ENCODE results near the gene MBD5.

The MBD5 gene

DNA sequence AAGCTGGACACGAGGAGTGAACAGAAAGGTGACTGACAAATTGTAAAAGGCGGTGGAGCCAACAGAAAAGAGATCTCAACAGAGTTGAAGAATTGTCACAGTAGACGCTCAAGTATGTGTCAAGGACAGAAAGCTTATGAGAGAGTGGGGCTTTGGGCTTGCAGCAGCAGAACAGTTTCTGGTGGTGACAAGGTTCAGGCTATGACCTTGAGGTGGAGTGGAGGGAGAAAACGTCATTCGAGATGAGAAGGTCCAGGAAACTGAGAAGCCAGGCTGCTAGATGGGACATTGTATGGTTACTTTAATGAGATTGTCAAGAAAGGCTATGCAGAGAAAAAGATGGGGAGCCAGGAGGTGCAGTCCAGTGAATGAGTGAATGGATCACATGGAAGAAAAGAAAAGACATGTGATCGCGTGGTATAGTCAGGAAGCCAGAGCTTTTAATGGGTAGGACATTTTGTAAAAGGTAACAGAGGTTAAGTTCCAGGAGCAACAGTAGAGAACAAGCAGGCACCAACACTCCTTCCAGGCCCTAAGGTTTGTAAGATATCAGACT, 532.5 kb downstream of the MBD5 start:
- H3K27me3 ChIP-seq (ENCODE audit: control insufficient read depth, insufficient read depth, low read length) = no peaks in the 10 kb centered on the region
- no peaks in the 10 kb centered on the region for H3K4me1 ChIP-seq
- H3K27ac ChIP-seq = no peak overlapping the region
- no peaks in the 10 kb centered on the region for H3K9me3 ChIP-seq (ENCODE audit: control insufficient read depth, low read length)
- H3K4me3 ChIP-seq (ENCODE audit: low read depth, low read length) = no peak overlapping the region
- no peaks in the 10 kb centered on the region for H3K36me3 ChIP-seq (ENCODE audit: control insufficient read depth, insufficient read depth, low read length)
- TF ChIP-seq CTCF (IDR thresholded peaks at IDR 0.05) = no peak
- no peaks in the 10 kb centered on the region for H3K79me2 ChIP-seq
- H3K4me2 ChIP-seq (ENCODE audit: low read length) = no peak overlapping the region
- H2AFZ ChIP-seq = no peak overlapping the region
- H3K9ac ChIP-seq = no peak overlapping the region

GRCh38 chr2:148554459-148555247, 533.8 kb downstream of the MBD5 start:
- Histone ChIP-seq H3K4me1 (no peaks in the 10 kb centered on the region), H3K36me3 (ENCODE audit: control insufficient read depth, insufficient read depth, low read length) (no peaks in the 10 kb centered on the region), H2AFZ (no peak overlapping the region), H3K9ac (no peak overlapping the region), H3K9me3 (ENCODE audit: control insufficient read depth, low read length) (no peaks in the 10 kb centered on the region), H3K4me2 (ENCODE audit: low read length) (no peak overlapping the region), H3K27ac (no peak overlapping the region), H3K4me3 (ENCODE audit: low read depth, low read length) (no peak overlapping the region), H3K27me3 (ENCODE audit: control insufficient read depth, insufficient read depth, low read length) (no peaks in the 10 kb centered on the region), H3K79me2 (no peaks in the 10 kb centered on the region)
- no peak for TF ChIP-seq CTCF (IDR thresholded peaks at IDR 0.05)

DNA sequence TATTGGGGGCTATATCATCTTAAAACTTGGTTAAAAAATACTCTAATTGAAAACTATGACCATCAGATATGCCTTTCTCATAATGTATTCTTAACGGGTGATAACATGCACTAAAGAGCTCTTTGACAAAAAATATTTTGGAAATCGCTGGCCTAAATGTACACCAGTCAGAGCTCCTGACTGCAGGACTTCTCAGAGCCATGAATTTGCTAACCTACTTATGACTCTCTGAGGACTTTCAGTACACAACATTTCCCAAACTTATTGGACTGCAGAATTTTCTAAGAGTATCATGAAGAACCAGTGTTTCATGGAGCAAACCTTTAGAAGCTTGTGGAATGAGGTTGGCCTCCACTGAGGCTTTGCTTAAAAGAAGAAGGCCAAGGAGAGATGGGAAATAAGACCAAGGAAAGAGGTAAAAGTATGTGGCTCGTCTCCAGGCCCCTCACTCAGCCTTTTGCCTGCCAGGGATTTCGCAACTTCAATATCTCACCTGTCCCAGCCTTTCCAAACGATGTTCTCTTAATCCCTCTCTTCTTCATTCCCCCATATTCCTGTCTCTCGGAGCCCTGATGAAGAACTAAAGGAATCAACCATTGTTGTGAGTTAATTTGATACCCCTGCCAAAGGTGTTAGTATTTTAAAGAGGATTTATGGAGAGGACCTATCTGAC, 534.9 kb downstream of the MBD5 start:
- Histone ChIP-seq H3K9me3 (ENCODE audit: control insufficient read depth, low read length) (no peaks in the 10 kb centered on the region), H3K36me3 (ENCODE audit: control insufficient read depth, insufficient read depth, low read length) (no peaks in the 10 kb centered on the region), H3K9ac (no peak overlapping the region), H3K79me2 (no peaks in the 10 kb centered on the region), H2AFZ (no peak overlapping the region), H3K4me1 (no peaks in the 10 kb centered on the region), H3K27ac (no peak overlapping the region), H3K27me3 (ENCODE audit: control insufficient read depth, insufficient read depth, low read length) (no peaks in the 10 kb centered on the region), H3K4me2 (ENCODE audit: low read length) (no peak overlapping the region), H3K4me3 (ENCODE audit: low read depth, low read length) (no peak overlapping the region)
- no peak for TF ChIP-seq CTCF (IDR thresholded peaks at IDR 0.05)

DNA sequence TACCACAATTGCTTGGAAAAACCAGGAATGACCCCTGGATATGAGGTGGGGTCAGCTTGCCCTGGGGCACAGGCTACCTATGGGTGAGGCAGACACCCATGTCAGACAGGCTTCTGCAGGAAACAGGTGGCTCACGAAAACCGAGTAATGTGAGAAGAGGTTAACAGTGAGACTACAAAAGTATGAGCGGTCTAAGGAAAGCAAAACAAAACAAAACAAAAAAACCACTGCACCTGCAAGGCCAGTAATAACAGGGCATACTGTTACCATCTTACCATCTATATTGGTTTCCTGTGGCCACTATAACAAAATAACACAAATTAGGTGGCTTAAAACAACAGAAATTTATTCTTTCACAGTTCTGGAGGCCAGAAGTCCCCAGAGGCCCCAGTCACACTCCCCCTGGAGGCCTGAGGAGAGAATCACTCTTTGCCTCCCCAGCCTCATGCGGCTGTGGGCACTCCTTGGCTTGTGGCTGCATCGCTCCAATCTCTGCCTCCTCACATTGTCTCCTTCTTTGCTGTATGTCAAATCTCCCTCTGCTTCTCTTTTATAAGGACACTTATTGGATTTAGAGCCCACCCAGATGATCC, 537.0 kb downstream of the MBD5 start:
- Histone ChIP-seq H3K4me3 (ENCODE audit: low read depth, low read length) (no peak overlapping the region), H3K4me1 (no peaks in the 10 kb centered on the region), H3K27me3 (ENCODE audit: control insufficient read depth, insufficient read depth, low read length) (no peaks in the 10 kb centered on the region), H2AFZ (no peak overlapping the region), H3K27ac (no peak overlapping the region), H3K4me2 (ENCODE audit: low read length) (no peak overlapping the region), H3K9me3 (ENCODE audit: control insufficient read depth, low read length) (no peaks in the 10 kb centered on the region), H3K79me2 (no peaks in the 10 kb centered on the region), H3K9ac (no peak overlapping the region), H3K36me3 (ENCODE audit: control insufficient read depth, insufficient read depth, low read length) (no peaks in the 10 kb centered on the region)
- no peak for TF ChIP-seq CTCF (IDR thresholded peaks at IDR 0.05)
